CD4-positive, alpha-beta T cell treated with Interleukin-17A for 4 hours (primary cell): ENCODE data around the gene LILRA6.
"Not testable (repeated sequence)": the region's sequence is repeated elsewhere in the genome, so short reads cannot be mapped to it uniquely, and the experiment has no call there.

ENCODE experiments used
- DNase-seq: peaks from one replicate; pipeline ENCODE4 v3.0.0-alpha.2; 2020; ENCODE audit warnings: mixed read lengths

LILRA6 gene

DNA sequence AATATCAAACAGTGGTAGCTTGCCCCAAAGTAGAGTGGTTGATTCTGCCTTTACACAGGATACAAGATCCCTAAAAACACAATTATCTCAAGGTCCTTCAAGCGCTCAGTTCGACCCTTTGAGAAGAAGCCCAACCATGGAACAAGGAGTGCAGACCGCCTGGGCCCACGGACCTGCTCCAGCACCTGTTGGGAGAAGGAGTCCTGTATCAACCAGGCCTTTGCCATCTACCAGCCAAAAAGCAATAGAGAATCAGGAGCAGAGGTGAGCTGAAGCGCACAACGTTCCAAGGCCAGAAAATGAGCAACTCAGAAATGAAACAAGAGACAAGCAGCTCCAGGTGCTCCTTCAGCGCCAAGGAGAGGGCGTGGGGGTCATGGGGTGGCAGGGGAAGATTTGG lies 13.4 kb downstream of the LILRA6 start:
- DNase-seq: no peak

DNA sequence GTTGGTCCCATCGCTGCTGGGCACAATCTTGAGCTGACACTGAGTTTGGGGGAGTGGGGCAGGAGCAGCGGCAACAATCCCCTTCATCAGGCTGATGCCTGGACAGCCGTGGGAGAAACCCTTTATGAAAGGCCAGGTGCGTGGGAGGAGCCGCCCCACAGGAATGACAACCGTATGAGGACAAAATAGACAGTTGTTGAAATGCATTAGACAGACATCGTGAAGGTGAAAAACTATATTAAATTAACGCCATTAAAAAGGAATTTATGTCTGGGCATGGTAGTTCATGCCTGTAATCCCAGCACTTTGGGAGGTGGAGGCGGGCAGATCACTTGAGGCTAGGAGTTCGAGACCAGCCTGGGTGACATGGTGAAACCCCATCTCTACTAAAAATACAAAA lies 18.0 kb downstream of the LILRA6 start:
- not testable (repeated sequence) for DNase-seq

DNA sequence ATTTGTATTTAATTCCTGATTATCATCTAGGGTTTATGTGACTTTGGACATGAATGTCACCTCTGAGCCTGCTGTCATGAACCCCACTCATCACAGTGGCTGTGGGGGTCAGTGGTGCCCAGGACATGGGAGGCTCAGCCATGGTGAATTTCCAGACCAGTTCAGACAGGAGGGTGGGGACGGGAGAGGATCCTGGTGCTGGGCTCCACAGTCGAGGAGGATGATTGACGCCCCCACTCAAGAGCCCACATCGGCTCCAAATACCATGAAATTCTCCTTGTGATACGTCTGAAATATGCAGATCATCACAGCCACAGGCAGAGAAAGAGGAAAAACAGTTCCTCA lies 18.7 kb downstream of the LILRA6 start:
- DNase-seq: not testable (repeated sequence)

DNA sequence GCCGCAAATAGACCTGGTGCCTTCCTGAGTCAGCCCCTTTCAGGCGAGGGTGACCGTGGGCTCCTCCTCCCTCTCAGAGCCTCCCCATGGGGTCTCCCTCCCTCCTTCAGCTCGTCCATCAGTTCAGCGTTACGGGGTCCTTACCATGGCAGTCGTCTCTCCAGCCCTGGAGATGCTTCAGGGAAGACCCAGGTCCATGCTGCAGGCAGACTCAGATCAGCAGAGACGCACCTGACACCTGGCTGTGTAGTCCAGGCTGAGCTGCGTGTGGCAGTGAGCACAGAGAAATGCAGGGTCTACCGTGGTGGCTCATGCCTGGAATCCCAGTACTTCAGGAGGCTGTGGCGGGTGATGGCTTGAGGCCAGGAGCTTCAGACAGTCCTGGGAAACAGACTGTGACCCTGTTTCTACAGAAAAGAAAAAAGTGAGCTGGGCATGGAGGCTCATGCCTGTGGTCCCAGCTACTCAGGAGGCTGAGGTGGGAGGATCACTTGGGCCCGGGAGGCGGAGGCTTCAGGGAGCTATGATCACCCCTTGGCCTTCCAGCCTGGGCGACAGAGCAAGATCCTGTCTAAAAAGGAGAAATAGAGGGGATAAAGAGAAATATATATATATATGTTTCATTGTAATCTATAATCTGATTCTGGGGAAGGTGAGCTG lies 19.2 kb downstream of the LILRA6 start:
- DNase-seq: not testable (repeated sequence)

DNA sequence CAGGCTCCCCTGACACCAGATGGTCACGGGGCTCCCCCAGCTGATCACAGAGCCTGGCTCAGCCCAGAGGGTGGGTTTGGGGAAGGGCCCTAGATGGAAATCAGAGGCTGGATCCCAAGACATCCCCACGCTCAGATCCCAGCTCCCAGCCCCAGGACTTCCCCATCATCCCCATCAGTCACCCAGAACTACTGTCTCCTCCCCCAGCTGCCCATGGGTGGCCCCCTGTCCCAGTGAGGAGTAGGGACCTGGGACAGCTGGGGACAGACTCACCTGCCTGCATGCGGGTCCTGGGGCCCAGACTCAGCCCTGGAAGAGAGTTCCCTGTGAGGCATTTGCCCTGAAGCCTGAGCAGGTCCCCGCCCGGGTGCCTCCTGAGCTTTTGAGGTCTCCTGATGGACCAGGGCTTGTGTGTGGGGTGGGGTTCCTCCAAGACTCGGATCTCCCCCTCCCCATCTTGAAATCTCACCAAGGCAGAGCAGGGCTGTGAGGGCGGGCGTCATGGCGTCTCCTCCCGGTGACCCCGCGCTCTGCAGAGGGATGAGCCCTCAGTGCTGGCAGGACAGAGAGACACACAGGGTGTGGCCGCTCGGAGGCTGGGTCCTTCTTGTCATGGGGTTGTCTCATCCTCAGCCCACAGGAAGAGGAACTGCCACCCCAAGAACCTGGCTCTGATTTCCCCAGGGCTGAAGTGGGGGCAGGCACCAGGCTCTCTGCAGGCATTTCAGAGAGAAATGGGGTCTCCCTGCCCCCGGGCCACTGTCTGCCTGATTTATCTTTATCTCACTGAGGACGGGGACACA lies 19.9 kb downstream of the LILRA6 start, which contains the start of gene LILRB3:
Gene LILRB3 (minus strand): TSS at position 534 of the 803 bp plus-strand sequence. CDS start 31 bp downstream, at position 503.
- not testable (repeated sequence) for DNase-seq

DNA sequence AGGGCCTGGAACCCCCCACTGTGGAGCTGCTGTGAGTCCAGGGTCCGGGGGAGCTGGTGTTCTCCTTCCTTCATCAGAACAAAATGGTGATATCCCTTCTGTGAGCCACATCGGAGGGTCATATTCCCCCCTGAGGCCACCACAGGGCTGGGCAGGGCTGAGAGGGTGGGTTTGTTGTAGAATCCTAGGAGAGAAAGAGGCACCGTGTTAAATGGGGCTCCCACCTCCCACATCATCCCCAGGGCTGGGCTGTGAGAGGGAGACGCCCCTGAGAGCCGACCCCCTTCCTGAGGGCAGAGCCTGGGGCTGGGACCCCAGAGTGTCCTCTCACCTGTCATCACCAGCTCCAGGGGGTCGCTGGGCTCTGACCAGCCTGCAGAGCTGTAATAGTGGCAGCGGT lies 20.6 kb downstream of the LILRA6 start:
- not testable (repeated sequence) for DNase-seq

DNA sequence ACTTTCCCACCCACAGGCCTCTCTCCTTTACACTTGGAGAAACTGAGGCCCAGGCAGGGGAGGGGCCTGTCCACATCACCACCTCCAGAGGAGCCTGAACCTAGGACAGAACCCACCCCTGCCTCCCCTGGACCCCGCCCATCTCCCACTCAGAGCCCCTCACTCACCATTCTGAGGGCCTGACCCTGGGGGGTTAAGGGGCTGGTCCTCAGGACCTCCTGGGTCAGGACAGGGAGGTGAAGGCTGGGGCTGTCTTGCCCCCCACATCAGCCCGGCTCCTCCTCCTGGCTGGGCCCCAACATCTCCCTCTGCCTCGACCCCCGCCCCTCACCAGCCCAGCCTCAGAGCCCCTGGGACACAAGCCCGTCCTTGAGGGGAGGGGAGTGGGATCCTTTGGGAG lies 22.9 kb downstream of the LILRA6 start:
- DNase-seq: not testable (repeated sequence)

DNA sequence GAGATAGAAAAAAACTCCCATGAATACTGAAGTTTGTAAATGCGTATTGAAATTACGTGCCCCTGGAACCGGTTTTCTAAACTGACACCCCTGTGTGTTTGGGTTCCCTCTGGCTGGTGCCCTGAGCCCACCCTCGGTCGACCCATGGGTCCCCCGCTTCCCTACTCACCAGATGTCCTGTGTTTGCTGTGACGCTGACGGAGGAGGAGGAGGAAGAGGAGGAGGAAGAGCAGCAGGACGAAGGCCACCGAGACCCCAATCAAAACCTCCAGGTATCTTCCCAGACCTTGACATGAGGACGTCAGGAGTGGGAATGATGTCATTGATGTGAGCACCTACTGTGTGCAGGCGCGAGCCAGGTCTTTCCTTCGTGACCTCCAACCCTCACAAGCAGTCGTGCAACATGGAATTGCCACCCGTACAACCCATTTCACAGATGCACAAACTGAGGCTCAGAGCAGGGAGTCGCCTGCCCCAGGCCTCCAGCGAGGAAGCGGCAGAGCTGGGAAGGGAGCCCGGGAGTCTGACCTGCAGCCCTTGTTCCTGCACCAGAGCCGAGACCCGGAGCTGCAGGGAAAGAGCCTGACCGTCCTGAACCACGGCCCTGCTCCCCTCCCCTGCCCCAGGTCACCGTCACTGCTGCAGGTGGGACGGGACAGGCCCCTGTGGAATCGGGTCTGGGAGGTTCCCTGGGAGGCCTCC lies 23.5 kb downstream of the LILRA6 start:
- DNase-seq: no peak

DNA sequence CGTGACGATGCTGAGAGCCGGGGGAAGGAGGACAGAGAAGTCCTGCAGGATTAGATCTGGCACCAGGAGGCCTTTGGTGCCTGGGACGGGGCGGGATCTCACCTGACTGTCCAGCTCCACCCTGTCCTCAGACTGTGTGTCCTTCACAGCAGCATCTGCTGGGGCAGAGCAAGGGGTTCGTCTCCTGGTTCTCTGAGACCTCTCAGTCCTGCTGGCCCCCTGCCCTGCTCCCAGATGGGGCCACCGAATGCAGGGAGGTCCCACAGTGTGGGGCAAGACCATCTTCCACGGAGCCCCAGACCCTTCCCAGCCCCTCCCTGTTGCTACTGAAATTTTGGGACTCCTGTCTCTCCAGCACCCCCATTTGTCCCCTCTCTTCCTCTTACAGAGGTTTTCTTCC lies 24.3 kb downstream of the LILRA6 start:
- no peak for DNase-seq

DNA sequence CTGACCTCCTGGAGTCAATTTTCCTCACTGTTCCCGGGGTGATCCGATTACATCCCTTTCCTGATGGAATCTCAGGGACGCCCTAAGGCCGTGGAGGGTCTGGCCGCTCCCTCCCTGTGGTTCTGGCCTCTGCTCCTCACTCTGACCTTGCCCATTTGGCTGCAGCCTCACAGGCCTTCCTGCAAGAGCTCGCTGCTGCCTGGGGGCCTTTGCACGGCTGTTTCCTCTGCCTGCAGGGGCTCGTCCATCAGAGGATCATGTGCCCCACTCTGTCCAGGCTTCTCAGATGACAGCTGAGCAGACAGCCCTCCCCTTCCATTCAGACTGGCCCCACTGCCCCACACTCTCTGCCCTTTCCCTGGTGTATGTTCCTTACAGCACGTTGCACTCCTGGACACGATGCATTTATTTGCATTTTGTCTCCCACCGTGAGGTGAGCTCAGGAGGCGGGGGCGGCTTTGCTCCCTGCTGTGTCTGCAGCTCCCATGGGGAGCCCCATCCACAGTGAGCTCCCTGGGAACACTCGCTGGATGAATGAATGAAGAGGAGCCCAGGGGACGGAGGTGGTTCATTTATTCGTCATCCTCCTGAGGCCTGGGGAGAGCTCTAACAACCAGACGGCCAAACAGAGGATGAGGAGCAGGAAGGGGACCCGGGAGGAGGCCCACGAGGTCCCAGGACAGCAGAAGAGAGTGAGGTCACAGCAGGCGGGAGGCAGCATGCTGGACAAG lies 24.9 kb downstream of the LILRA6 start:
- DNase-seq: not testable (repeated sequence)

DNA sequence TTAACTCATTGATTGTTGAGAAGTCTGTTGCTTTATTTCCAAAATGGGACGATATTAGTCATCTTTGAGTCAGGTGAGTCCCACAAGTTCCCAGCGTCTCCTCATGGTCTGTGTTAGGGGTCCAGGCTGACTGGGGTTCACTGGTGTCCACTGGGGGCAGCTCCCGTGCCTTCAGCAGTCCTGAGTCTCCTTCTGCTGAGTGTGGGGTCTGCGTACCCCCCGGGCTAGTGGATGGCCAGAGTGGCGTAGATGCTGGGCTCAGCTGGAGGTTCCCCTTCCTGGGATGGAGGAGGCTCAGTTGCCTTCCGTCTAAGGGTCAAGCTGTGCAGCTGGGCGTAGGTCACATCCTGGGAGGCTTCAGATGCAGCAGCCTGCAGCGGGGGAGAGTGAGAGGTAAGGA lies 25.7 kb downstream of the LILRA6 start:
- DNase-seq: no peak

DNA sequence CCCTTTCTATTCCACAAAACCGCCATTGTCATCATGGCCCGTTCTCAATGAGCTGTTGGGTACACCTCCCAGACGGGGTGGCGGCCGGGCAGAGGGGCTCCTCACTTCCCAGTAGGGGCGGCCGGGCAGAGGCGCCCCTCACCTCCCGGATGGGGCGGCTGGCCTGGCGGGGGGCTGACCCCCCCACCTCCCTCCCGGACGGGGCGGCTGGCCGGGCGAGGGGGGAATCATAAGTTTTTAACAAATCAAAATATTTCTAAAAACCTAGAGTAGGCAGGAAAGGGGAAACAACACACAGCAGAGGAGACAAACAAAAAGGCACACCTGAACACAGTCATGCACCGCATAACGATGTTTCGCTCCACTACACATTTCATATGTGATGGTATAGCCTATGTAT lies 27.9 kb downstream of the LILRA6 start:
- not testable (repeated sequence) for DNase-seq

DNA sequence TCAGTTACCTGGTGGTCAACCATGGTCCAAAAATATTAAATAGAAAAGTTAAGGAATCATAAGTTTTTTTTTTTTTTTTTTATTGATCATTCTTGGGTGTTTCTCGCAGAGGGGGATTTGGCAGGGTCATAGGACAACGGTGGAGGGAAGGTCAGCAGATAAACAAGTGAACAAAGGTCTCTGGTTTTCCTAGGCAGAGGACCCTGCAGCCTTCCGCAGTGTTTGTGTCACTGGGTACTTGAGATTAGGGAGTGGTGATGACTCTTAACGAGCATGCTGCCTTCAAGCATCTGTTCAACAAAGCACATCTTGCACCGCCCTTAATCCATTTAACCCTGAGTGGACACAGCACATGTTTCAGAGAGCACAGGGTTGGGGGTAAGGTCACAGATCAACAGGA lies 28.4 kb downstream of the LILRA6 start:
- not testable (repeated sequence) for DNase-seq

DNA sequence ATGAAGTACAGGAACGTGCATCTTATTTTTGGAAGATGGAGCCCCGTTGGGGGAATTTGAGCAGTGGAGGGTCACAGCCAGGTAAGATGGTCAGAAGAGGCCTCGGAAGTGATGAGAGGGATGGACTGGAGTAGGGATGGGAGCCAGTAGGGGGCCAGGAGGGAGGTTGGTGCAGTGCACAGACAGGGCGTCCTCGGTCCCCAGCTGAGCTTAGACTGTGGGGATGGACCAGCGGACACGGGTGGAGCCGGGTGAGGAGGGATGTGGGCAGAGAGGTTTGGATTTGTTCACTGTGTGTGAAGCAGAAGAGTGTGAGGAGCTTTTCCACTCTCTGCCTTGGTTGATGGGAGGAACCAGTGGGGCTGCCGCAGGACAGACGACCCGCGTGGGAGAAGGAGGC lies 31.4 kb downstream of the LILRA6 start:
- no peak for DNase-seq

DNA sequence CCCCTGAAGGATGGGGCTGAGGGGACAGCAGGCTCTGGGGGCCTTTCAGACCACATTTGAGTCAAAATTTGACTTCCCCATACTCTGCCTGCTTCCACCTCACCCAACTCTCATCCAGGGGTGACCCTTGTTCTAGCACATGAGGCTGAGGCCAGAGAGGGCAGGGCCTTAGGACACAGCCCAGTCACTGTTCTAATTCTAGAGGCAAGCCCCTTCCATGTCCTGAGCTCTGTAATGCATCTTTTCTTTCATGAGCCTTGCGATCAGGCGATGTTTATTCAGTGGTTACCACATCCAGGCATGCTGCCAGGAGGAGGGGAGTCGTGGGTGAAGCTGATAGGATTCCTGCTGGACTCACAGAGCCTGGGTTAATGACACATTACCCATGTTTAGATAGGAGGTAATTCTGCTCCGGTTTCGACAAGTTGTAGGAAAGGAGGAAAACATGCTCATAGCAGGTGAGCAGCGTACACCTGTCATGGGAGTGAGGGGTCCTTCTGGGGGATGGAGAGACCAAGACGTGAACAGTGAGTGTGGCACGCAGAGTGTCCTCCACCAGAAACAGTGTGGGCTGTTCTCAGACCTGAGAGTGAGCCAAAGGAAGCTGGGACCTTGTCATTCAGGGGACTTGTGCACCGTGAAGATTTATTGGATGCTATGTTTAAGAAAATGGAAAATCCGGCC lies 32.6 kb downstream of the LILRA6 start:
- peak; percentile 36 for DNase-seq

DNA sequence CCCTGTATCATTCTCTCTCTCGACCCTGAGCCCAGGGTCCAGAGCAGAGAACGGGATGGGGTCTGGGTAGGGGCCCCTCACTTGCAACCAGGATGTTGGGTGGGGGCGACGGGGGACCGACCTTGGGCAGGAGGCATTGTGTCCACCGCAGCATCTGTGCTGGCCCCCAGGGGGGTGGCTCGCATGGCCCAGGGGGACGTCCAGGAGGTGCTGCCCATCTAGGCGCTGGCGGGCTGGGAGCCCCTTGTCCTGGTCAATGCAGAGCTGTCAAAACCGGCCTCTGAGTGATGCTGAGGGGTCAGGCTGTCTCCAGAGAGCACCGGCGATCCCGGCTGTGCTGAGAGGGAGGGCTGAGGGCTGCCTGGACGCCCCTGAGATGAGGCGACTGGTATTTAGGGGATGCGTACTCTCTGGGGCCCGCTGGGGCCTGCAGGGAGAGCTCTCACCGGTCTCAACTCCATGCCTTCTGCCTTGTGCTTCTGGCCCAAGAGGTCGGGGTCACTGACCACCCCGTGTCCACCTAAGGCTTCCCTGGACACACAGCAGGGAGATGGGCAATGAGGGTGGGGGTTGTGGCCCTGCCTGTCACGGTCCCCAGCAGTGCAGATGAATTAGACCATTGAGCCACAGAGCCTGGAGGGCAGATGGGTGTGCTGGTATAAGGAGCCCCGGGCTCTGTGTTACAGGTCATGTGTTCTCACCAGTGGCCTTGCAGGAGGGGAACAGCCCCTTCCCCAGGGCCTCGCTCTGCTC lies 33.4 kb downstream of the LILRA6 start:
- DNase-seq: no peak

DNA sequence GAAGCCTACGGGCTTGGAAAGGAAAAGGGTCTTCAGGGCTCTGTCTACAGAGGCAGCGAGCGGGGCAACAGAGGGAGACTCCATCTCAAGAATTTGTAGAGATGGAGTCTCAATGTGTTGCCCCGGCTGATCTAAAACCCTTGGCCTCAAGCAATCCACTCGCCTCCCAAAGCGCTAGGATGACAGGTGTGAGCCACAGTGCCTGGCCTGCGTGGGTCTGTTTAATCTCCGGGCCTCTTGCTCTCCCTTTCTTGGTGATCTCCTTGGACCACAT lies 33.9 kb downstream of the LILRA6 start:
- no peak for DNase-seq

DNA sequence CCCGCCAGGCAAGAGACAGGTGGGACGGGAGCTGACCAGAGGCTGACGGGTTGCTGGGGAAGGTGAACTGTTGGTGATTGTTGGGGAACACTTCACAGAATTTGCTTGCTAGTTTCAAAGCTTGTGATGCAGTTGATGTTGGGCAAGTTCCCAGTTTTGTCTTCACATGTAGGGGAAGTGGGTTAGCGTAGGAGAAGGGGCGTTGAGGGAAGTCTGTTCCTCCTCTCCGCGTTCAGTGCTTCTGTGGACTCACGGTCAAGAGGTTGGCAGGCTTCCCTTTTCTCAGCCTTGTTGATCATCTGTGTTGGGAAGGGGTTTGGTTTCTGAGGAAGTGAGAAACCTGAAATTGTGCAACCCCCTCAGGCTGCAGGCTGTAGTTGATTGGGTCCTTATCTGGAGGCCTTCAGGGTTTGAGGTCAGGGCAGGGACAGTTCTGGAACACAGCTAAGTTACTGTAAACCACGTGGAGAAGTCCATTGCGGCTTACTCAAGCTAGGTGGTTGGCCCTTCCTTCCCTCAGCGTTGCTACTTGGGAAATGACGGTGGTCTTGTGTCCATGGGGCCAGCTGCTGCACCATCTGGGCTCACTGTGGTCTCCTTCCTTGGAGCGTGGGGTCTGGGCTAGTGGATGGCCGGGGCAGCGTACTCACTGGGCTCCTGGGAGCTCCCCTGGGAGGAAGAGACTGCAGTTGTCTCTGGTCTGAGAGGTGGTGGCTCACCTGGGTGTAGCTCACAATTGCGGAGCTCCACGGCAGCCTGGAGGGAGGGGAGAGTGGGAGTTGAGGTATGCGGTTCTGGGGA lies 34.4 kb downstream of the LILRA6 start:
- peak; percentile 41 for DNase-seq

DNA sequence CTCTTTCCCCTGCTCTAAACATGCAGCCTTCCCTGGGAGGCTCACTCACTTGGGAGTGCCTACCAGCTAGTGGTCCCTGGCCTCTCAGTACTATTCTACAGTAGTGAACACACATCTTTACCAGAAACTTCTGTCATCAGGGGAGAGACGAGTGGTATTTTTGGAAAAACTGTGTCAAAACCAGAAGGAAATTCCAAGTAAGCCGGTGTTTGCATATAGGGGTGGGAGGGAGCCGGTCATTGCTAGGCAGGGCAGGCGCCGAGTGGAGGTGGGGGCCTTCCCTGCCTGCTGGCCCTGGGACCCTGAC lies 35.0 kb downstream of the LILRA6 start:
- no peak for DNase-seq

DNA sequence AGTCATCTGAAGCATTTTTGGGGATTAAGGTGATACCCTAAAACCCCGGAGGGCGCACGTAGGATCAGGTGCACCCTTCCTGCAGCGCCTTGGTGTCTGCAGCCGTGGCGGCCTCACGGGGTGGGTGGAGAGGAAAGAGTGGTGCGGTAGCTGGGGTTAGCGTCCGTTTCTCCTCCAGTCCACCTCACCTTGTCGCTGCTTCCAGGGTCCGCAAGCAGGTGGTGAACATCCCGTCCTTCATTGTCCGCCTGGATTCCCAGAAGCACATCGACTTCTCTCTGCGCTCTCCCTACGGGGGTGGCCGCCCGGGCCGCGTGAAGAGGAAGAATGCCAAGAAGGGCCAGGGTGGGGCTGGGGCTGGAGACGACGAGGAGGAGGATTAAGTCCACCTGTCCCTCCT lies 35.4 kb downstream of the LILRA6 start:
- DNase-seq: not testable (repeated sequence)

DNA sequence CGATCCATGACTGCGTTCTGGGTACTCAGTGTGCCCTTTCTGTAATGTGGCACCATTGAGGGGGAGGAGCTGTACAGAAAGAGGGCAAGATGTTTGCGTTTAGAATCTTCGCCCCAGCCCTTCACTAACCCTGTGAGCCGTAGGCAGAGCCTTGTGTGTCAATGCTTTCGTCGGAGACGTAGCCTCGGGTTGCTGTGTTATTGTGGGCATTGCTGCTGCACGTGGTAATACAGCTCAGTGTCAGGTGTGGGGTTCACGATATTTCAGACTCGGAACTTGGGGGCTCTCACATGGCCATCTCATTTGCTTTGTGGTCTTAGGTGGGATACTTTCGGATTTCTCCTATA lies 35.8 kb downstream of the LILRA6 start:
- DNase-seq: no peak
